Mesothelial cell of epicardium (in vitro differentiated cells): Measurements from ENCODE around the gene NTM. TPM values are rescaled to one million over a fixed set of nuclear protein-coding genes. Genes with fewer than 3 reads are reported as not detected.

Experiments used
- DNase-seq, 2 experiments: peaks; one replicate each; pipeline ENCODE4 v3.0.0; 2021; ENCODE audit warnings: low spot score in 2 of 2; ENCODE audit not compliant: unreplicated experiment in 2 of 2
- H3K27ac Mint-ChIP-seq: 2 replicates; pipeline ENCODE4 v1.8.0; 2021; ENCODE audit warnings: mixed read lengths
- H3K27me3 Mint-ChIP-seq: 2 replicates; pipeline ENCODE4 v1.8.0; 2021; ENCODE audit warnings: low read depth, mixed read lengths
- H3K36me3 Mint-ChIP-seq: 2 replicates; pipeline ENCODE4 v1.8.0; 2021; ENCODE audit warnings: mixed read lengths
- H3K4me1 Mint-ChIP-seq: 2 replicates; pipeline ENCODE4 v1.8.0; 2021; ENCODE audit warnings: mixed read lengths
- H3K4me3 Mint-ChIP-seq: 2 replicates; pipeline ENCODE4 v1.8.0; 2021; ENCODE audit warnings: mild to moderate bottlenecking, moderate library complexity, mixed read lengths
- H3K9me3 Mint-ChIP-seq: 2 replicates; pipeline ENCODE4 v1.8.0; 2021; ENCODE audit warnings: mixed read lengths
- CTCF ChIP-seq: fragments of 200-600 bp; sonication (generic); IDR thresholded peaks from one replicate; pipeline ENCODE4 v1.5.0; 2021; ENCODE audit warnings: antibody characterized with exemption; ENCODE audit not compliant: unreplicated experiment
- total RNA-seq: library from RNA; stranded (reverse); gene quantifications from 3 replicates; pipeline ENCODE4 v1.2.1, GENCODE V29; 2021

NTM gene
- total RNA-seq, 1 donor from 2014 or later = 3.9 TPM

GRCh38 chr11:131760091-131761061, 390.0 kb downstream of the NTM start:
- no peak for TF ChIP-seq CTCF
- Mint-ChIP-seq H3K27ac (peak overlapping the region; percentile 65), H3K9me3 (no peaks in the 10 kb centered on the region), H3K27me3 (peaks cover 75% of the 10 kb centered on the region), H3K4me1 (peaks cover 7% of the 10 kb centered on the region), H3K4me3 (peak overlapping the region; percentile 16), H3K36me3 (no peaks in the 10 kb centered on the region)
- no peak for DNase-seq

- Mint-ChIP-seq H3K36me3 (no peaks in the 10 kb centered on the region), H3K4me1 (peaks cover 7% of the 10 kb centered on the region), H3K9me3 (no peaks in the 10 kb centered on the region), H3K27me3 (peaks cover 78% of the 10 kb centered on the region), H3K27ac (no peak overlapping the region), H3K4me3 (no peak overlapping the region)
- no peak for DNase-seq
- TF ChIP-seq CTCF = no peak
Measured at GRCh38 chr11:131762346-131763110, 392.1 kb downstream of the NTM start.

DNA sequence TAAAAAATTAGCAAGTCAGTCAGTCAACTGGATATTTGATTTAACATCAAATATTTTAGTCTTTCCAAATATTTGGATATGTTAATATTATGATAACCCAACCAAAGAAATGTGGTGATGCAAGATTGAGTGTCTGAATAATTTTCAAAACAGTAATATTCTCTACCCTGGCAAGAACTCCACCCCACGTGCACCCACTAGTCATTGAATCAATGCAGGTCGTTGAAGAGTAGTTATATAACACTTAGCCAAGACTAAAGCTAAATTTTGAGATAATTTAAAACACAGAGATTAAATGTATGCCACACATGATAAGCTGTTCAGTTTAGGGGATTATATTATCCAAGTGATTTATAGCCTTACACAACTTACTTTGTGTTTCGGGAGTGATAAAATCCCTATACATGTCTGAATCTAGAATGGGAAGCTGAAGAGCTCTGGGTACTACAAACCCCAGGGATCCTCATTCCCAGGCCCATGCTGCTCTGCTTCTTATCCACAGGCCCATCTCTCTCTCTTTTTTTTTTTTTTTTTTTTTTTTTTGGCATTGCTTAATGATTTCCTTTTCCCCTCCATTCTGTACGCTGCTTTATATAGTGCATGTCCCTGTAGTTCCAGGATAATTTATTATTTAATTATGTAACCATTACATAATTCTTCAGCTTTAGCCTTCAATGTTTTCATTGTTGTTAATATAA, 392.9 kb downstream of the NTM start:
- peaks cover 7% of the 10 kb centered on the region for H3K4me1 Mint-ChIP-seq
- H3K27me3 Mint-ChIP-seq = peaks cover 74% of the 10 kb centered on the region
- no peaks in the 10 kb centered on the region for H3K36me3 Mint-ChIP-seq
- no peaks in the 10 kb centered on the region for H3K9me3 Mint-ChIP-seq
- H3K4me3 Mint-ChIP-seq = no peak overlapping the region
- no peak for DNase-seq
- no peak overlapping the region for H3K27ac Mint-ChIP-seq
- no peak for TF ChIP-seq CTCF

DNA sequence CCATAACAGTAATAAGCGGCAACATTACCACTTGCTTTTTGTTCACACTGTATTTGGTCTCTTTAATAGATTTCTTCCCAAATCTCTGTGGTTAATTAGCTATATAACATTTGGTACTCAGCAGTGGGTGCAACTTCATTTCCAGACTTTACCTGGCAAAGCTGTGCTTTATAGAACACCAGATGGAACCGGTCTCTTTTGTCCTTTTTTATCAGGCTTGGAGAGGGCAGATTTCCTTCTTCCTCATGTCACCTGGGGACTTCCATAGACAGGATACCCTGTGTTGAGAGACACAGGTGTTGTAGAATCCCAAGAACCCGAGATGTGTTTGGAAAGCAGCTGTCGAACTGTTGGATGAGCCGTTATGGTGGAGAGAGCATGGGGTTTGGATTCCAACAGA, 393.7 kb downstream of the NTM start:
- no peak overlapping the region for H3K27ac Mint-ChIP-seq
- DNase-seq = no peak
- peaks cover 7% of the 10 kb centered on the region for H3K4me1 Mint-ChIP-seq
- no peak overlapping the region for H3K4me3 Mint-ChIP-seq
- no peaks in the 10 kb centered on the region for H3K36me3 Mint-ChIP-seq
- no peaks in the 10 kb centered on the region for H3K9me3 Mint-ChIP-seq
- no peak for TF ChIP-seq CTCF
- peaks cover 67% of the 10 kb centered on the region for H3K27me3 Mint-ChIP-seq

- peaks cover 67% of the 10 kb centered on the region for H3K27me3 Mint-ChIP-seq
- no peak overlapping the region for H3K4me3 Mint-ChIP-seq
- no peak for DNase-seq
- no peak overlapping the region for H3K27ac Mint-ChIP-seq
- no peaks in the 10 kb centered on the region for H3K9me3 Mint-ChIP-seq
- no peaks in the 10 kb centered on the region for H3K36me3 Mint-ChIP-seq
- peaks cover 7% of the 10 kb centered on the region for H3K4me1 Mint-ChIP-seq
- TF ChIP-seq CTCF = no peak
Measured at GRCh38 chr11:131764649-131765048, 394.2 kb downstream of the NTM start.
